SK-N-SH (cell line): Measurements from ENCODE around the gene PPM1E.

Source experiments
- CHD2 ChIP-seq: fragments of 150-350 bp; IDR thresholded peaks from 2 replicates; pipeline ENCODE4 v1.6.1; 2018; ENCODE audit warnings: low read length; ENCODE audit not compliant: partially characterized antibody
- CTCF ChIP-seq: fragments of 200-600 bp; sonication (generic); IDR thresholded peaks from 2 replicates; pipeline ENCODE4 v1.6.1; 2017; ENCODE audit warnings: antibody characterized with exemption, mild to moderate bottlenecking, moderate library complexity
- EZH2phosphoT487 ChIP-seq: fragments of 200-600 bp; sonication (generic); IDR thresholded peaks from 2 replicates; pipeline ENCODE4 v1.6.1; 2017; ENCODE audit warnings: low read depth, mixed run types, mild to moderate bottlenecking, antibody characterized with exemption, moderate library complexity, borderline replicate concordance
- FOXJ3 ChIP-seq: sonication (generic); formaldehyde crosslinking; IDR thresholded peaks from 2 replicates; pipeline ENCODE4 v1.5.1; 2020; ENCODE audit warnings: mild to moderate bottlenecking, missing genetic modification reagents
- GABPA ChIP-seq: IDR thresholded peaks from 2 replicates; pipeline ENCODE4 v1.4.0; 2012; ENCODE audit warnings: low read depth, mild to moderate bottlenecking
- GATA2 ChIP-seq: sonication (generic); formaldehyde crosslinking; IDR thresholded peaks from 2 replicates; pipeline ENCODE4 v1.5.0; 2020; ENCODE audit warnings: mild to moderate bottlenecking, missing genetic modification reagents
- MXI1 ChIP-seq: IDR thresholded peaks from 2 replicates; pipeline ENCODE4 v1.6.1; 2012; ENCODE audit warnings: mild to moderate bottlenecking, low read depth, low read length, improper control_type of control experiment
- PBX3 ChIP-seq: IDR thresholded peaks from 2 replicates; pipeline ENCODE4; 2012
- RCOR1 ChIP-seq: fragments of 150-350 bp; IDR thresholded peaks from 2 replicates; pipeline ENCODE4 v1.6.1; 2017; ENCODE audit warnings: antibody characterized with exemption, low read length
- SIN3A ChIP-seq: IDR thresholded peaks from 2 replicates; pipeline ENCODE4 v1.6.1; 2012; ENCODE audit warnings: low read depth, mild to moderate bottlenecking, low read length, moderate library complexity, borderline replicate concordance
- TAF1 ChIP-seq: IDR thresholded peaks from 2 replicates; pipeline ENCODE4 v1.6.1; 2012; ENCODE audit warnings: low read depth, mild to moderate bottlenecking, low read length, moderate library complexity, borderline replicate concordance
- TCF12 ChIP-seq: IDR thresholded peaks from 2 replicates; pipeline ENCODE4 v1.4.0; 2012
- YY1 ChIP-seq: IDR thresholded peaks from 2 replicates; pipeline ENCODE4 v1.4.0; 2012; ENCODE audit warnings: low read depth, mild to moderate bottlenecking

GRCh38 chr17:58976541-58976940, 220.9 kb downstream of the PPM1E start:
- no peak for TF ChIP-seq SIN3A
- no peak for TF ChIP-seq CTCF
- no peak for TF ChIP-seq EZH2phosphoT487
- no peak for TF ChIP-seq FOXJ3
- TF ChIP-seq PBX3, result no peak
- no peak for TF ChIP-seq TAF1
- TF ChIP-seq YY1, result no peak
- no peak for TF ChIP-seq TCF12
- no peak for TF ChIP-seq MXI1
- TF ChIP-seq GABPA, result no peak
- no peak for TF ChIP-seq RCOR1
- no peak for TF ChIP-seq CHD2
- no peak for TF ChIP-seq GATA2 (CRISPR knock-in tag)
